HG02759 (cell line): ENCODE data around the gene SLIT1.
A peak's percentile ranks its signal among the peaks of the same experiment; 100 is the strongest.
"Not testable (repeated sequence)": the region's sequence is repeated elsewhere in the genome, so short reads cannot be mapped to it uniquely, and the experiment has no call there.

Source experiments
- ATAC-seq: cut with Tn5 transposase; IDR thresholded peaks from one replicate; pipeline ENCODE4 v1.9.1; 2021; ENCODE audit warnings: mild to moderate bottlenecking, moderate library complexity; ENCODE audit not compliant: unreplicated experiment

Gene SLIT1

GRCh38 chr10:97086530-97086929 lies 99.2 kb downstream of the SLIT1 start:
- ATAC-seq, result no peak

- no peak for ATAC-seq
Observed at GRCh38 chr10:97083228-97083829, 102.4 kb downstream of the SLIT1 start.

DNA sequence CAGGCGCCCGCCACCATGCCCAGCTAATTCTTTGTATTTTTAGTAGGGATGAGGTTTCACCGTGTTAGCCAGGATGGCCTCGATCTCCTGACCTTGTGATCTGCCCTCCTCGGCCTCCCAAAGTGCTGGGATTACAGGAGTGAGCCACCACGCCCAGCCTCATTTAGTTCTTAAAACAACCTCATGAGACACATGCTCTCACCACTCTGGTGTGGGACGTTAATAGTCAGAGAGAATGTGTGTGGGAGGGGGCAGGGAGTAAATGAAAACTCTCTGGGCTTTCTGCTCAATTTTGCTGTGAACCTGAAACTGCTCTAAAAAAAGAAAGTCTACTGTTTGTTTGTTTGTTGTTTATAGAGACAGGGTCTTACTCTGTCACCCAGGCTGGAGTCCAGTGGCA lies 103.2 kb downstream of the SLIT1 start:
- not testable (repeated sequence) for ATAC-seq

- peak; percentile 48 for ATAC-seq
Observed at GRCh38 chr10:97081621-97082235, 104.0 kb downstream of the SLIT1 start.

DNA sequence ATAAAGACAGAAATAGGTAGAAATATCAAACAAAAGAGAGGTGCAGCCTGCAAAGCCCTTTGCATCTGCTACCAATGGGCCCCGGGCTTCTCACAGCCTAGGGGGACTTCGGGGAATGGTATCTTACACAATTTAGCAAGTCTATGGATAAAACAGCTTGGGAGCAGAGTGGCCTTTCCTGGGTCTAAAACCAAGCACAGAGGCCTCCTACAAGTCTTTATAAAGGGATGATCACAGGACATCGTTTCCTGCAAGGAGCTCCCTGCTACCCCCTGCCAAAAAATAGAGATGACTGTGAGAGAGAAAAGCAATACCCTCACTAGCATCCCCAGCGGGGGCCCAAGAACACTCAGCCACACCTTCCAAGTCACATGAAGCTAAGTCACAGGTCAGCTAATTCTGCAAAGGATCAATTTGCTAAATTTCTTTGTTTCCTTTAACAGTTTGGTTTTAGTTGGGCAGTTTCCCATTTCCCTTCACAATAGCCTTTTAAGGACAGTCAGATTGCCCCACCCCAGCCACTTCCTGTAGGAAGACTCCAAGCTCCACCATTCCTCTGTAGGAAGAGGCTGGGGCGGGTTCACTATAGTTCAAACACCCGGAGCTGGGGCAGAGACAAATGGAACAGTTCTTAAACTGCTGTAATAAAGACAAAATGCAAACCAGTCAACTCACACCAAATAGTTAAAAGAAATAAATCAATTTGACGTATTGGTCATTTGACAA lies 105.5 kb downstream of the SLIT1 start:
- ATAC-seq, result no peak

DNA sequence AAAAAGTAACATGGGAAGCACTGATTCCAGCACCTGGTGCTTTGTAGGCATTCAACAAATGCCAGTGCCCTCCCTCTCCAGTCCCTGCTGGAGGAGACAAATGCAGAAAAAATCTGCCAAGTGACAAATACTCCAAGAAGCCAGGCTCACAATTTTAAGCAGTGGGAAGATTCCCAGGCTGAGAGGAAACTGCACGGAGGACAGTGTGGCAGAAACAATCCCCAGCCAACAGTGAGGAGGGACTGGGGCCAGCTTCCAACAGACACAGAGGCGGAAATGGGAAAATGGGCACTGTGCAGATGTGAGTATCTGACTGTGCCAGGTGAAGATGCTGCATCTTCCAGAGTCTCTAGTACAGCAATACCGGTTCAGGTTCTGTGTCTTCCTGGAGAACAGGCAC lies 106.3 kb downstream of the SLIT1 start:
- ATAC-seq, result no peak

DNA sequence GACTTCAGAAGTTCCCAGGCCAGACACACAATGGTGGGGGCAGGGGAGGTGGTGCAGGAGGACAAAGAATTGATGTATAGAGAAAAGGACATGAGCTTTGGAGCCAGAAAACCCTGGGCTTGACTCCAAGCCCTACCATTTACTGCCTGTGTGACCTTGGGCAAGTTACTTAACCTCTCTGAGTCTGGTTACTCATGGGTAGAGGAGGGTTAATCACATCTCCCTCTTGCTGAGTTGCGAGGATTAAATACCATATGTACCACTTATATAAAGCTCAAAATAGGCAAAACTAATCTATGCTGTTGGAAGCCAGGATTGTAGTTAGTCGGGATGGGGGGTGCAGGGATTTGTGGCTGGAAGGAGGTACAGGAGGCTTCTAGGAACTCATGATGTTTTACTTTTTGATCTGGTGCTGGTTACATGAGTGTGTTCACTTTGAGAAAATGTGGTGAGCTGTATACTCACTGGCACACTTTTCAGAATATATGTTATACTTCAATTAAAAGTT lies 106.8 kb downstream of the SLIT1 start:
- ATAC-seq, result no peak

- ATAC-seq, result no peak
Observed at GRCh38 chr10:97078261-97078937, 107.4 kb downstream of the SLIT1 start.

DNA sequence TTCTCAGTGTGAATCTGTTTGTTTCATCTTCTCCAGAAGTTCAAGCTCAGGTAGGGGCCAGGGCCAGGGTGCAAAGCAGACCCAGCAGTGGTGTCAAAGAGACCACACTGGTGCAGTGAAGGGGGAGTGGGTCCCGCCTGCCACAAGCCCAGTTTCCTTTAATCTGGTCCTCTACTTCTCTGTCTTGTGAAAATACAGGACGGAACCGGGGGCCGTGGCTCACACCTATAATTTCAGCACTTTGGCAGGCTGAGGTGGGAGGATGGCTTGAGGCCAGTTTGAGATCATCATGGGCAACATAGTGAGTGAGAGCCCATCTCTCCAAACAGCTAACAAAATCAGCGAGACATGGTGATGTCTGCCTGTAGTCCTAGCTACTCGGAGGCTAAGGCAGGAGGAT lies 109.0 kb downstream of the SLIT1 start:
- no peak for ATAC-seq

- ATAC-seq, result no peak
Observed at GRCh38 chr10:97075961-97076525, 109.7 kb downstream of the SLIT1 start.

- no peak for ATAC-seq
Observed at GRCh38 chr10:97075421-97075820, 110.3 kb downstream of the SLIT1 start.

- no peak for ATAC-seq
Observed at GRCh38 chr10:97074256-97075145, 111.3 kb downstream of the SLIT1 start.

- ATAC-seq, result peak; percentile 48
Observed at GRCh38 chr10:97072851-97073665, 112.7 kb downstream of the SLIT1 start.

DNA sequence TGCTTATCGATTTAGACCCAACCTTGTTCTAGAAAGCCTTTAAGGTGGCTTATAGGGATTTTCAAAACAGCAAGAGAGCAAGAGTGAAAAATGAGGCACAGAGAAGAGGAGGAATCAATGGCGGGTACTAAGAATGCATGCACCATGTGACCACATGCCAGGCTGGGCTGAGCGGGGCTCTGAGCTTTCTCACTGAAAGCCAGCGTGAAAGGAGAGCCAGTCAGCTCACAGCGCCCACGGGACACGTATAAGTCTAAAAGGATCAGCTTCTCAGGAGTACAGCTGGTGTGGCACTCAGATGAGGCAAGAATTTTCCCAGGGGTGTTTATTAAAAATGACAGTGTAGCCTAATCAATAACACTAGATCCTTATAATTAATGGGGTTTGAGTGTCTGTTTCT lies 114.3 kb downstream of the SLIT1 start:
- ATAC-seq, result no peak

DNA sequence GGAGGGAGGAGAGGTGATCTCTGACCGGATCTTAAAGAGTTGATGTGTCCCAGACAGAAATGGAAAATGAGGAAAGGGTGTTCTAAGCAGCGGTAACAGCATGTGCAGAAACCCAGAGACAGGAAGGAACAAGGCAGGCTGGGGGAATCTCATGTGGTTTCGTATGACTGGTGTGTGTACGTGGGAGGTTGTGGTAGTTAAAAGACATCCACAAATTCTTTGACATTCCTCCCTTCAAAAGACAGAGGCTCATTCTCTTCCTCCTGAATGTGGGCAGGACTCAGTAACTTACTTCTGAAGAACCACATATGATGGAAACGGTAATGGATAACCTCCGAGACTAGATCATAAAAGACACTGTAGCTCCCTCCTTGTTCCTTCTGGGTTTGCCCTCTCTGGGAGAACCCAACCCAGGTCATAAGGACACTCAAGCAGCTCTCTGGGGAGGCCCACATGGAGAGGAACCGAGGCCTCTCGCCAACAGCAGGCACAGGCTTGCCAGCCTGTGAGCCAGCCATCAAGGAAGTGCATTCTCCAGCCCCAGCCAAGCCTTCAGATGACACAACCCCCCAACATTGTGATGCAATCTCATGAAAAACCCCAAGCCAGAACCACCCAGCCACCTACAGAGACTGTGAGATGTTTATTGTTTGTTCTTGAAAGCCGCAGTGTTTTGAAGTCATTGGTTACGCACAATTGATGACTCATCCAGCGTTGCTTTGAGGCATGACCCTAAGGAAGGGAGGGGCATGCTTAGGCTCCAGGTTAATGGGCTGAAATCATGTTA lies 116.0 kb downstream of the SLIT1 start:
- ATAC-seq, result no peak

GRCh38 chr10:97069026-97069425 lies 116.7 kb downstream of the SLIT1 start:
- no peak for ATAC-seq

- no peak for ATAC-seq
Observed at GRCh38 chr10:97067716-97068391, 117.9 kb downstream of the SLIT1 start.
